Naive thymus-derived CD4-positive, alpha-beta T cell (primary cell): Measurements from ENCODE around the gene TSPOAP1. TPM values are rescaled to one million over a fixed set of nuclear protein-coding genes. Genes with fewer than 3 reads are reported as not detected.

Source experiments
- ATAC-seq: fragments of 150-1000 bp; cut with Tn5 transposase; 2 replicates; pipeline ENCODE4 v1.10.0; 2021; ENCODE audit warnings: mild to moderate bottlenecking, moderate library complexity
- CTCF ChIA-PET: fragments of 350-600 bp; sonication (Branson Sonifier 250); formaldehyde crosslinking; loops from one replicate; lab custom pipeline; 2021; ENCODE audit warnings: antibody characterized with exemption; lab: Charles Lee
- POLR2A ChIA-PET: fragments of 350-600 bp; sonication (Branson Sonifier 250); formaldehyde crosslinking; loops from one replicate; lab custom pipeline; 2021; ENCODE audit warnings: antibody characterized with exemption, inconsistent platforms; lab: Charles Lee
- DNase-seq, 9 donors: peaks; one replicate each; pipeline versions ENCODE4 v3.0.0 to v3.0.0-alpha.2; 2020 to 2022; ENCODE audit warnings: mixed read lengths in 1 of 9
- H3K27ac ChIP-seq: one replicate; pipeline ENCODE4 v1.7.0; 2013; ENCODE audit warnings: mild to moderate bottlenecking, low read depth, low read length, moderate library complexity
- H3K27me3 ChIP-seq, 2 donors: one replicate each; pipeline ENCODE4 v1.7.0; 2013; ENCODE audit warnings: low read length in 2 of 2, mild to moderate bottlenecking in 2 of 2, moderate library complexity in 2 of 2; ENCODE audit not compliant: control insufficient read depth in 2 of 2, insufficient read depth in 2 of 2
- H3K36me3 ChIP-seq, 3 experiments: 1 replicate in 2 of 3; 2 replicates in 1 of 3; pipeline ENCODE4 v1.7.0; 2013; ENCODE audit warnings: low read length in 3 of 3, mild to moderate bottlenecking in 3 of 3, moderate library complexity in 1 of 3; ENCODE audit not compliant: insufficient read depth in 3 of 3, control insufficient read depth in 2 of 3
- H3K4me1 ChIP-seq, 2 donors: one replicate each; pipeline ENCODE4 v1.7.0; 2013; ENCODE audit warnings: low read length in 2 of 2, mild to moderate bottlenecking in 2 of 2, moderate library complexity in 1 of 2; ENCODE audit not compliant: control insufficient read depth in 2 of 2, insufficient read depth in 2 of 2
- H3K4me3 ChIP-seq: 2 replicates; pipeline ENCODE4 v1.7.0; 2013; ENCODE audit warnings: mild to moderate bottlenecking, low read length
- H3K9me3 ChIP-seq, 3 experiments: 1 replicate in 2 of 3; 2 replicates in 1 of 3; pipeline ENCODE4 v1.7.0; 2013; ENCODE audit warnings: low read length in 3 of 3; ENCODE audit not compliant: control insufficient read depth in 2 of 3
- H3K27ac Mint-ChIP-seq, 9 donors: one replicate each; pipeline ENCODE4 v1.8.0; 2020 to 2022; ENCODE audit warnings: mixed read lengths in 9 of 9, mild to moderate bottlenecking in 8 of 9, moderate library complexity in 5 of 9, inconsistent platforms in 2 of 9
- H3K27me3 Mint-ChIP-seq, 5 donors: one replicate each; pipeline ENCODE4 v1.8.0; 2021 to 2022; ENCODE audit warnings: mixed read lengths in 5 of 5, mild to moderate bottlenecking in 1 of 5
- H3K36me3 Mint-ChIP-seq, 5 donors: one replicate each; pipeline ENCODE4 v1.8.0; 2020 to 2022; ENCODE audit warnings: mixed read lengths in 5 of 5, mild to moderate bottlenecking in 3 of 5, inconsistent platforms in 1 of 5
- H3K4me1 Mint-ChIP-seq, 7 donors: one replicate each; pipeline ENCODE4 v1.8.0; 2020 to 2022; ENCODE audit warnings: mixed read lengths in 7 of 7, mild to moderate bottlenecking in 3 of 7, inconsistent platforms in 1 of 7
- H3K4me3 Mint-ChIP-seq, 10 donors: one replicate each; pipeline ENCODE4 v1.8.0; 2020 to 2022; ENCODE audit warnings: mild to moderate bottlenecking in 10 of 10, mixed read lengths in 10 of 10, moderate library complexity in 6 of 10, inconsistent platforms in 2 of 10
- H3K9me3 Mint-ChIP-seq, 11 donors: one replicate each; pipeline ENCODE4 v1.8.0; 2020 to 2022; ENCODE audit warnings: mixed read lengths in 11 of 11, mild to moderate bottlenecking in 4 of 11, inconsistent platforms in 1 of 11, moderate library complexity in 1 of 11
- intact Hi-C, 2 donors: fragments of 100-400 bp; cut with micrococcal nuclease; formaldehyde crosslinking; loops; one replicate each; pipeline ENCODE4 v1.15.1; 2023
- polyA plus RNA-seq, 2 donors: library from polyadenylated mRNA; unstranded; fragments of 300-500 nt; fragmentation: Illumina TruSeq; gene quantifications; one replicate each; pipeline ENCODE4 v1.2.3, GENCODE V29; 2021
- total RNA-seq, 6 experiments: library from RNA in 5 of 6; stranded (reverse) in 5 of 6; gene quantifications; 1 replicate in 5 of 6; 2 replicates in 1 of 6; pipeline ENCODE4 v1.2.3 and lab custom pipeline; 2021 to 2026

TSPOAP1 gene
- total and polyA plus RNA-seq, 7 experiments from 2014 or later: 0.20 to 62.5 (median 11.8) TPM

GRCh38 chr17:58268326-58268725 is 60.3 kb downstream of the TSPOAP1 start:
- Histone ChIP-seq H3K9me3 (no peaks in the 10 kb centered on the region), H3K4me3 (no peak overlapping the region), H3K36me3 (no peaks in the 10 kb centered on the region), H3K4me1 (no peaks in the 10 kb centered on the region), H3K27ac (no peak overlapping the region), H3K27me3 (peaks cover 0 to 9% of the 10 kb centered on the region in 2 donors)
- intact Hi-C loops: no loop called here
- Mint-ChIP-seq H3K27me3 (peaks cover 24 to 39% (median 31%) of the 10 kb centered on the region in 5 donors), H3K27ac (no peak overlapping the region), H3K36me3 (no peaks in the 10 kb centered on the region), H3K9me3 (peaks cover 0 to 2% (median 0%) of the 10 kb centered on the region in 11 donors), H3K4me1 (no peaks in the 10 kb centered on the region), H3K4me3 (no peak overlapping the region)
- ChIA-PET POLR2A (no interaction called here), CTCF (no interaction called here)
- DNase-seq (peak in 1 of 9 donors; percentile 8), ATAC-seq (no peak)

DNA sequence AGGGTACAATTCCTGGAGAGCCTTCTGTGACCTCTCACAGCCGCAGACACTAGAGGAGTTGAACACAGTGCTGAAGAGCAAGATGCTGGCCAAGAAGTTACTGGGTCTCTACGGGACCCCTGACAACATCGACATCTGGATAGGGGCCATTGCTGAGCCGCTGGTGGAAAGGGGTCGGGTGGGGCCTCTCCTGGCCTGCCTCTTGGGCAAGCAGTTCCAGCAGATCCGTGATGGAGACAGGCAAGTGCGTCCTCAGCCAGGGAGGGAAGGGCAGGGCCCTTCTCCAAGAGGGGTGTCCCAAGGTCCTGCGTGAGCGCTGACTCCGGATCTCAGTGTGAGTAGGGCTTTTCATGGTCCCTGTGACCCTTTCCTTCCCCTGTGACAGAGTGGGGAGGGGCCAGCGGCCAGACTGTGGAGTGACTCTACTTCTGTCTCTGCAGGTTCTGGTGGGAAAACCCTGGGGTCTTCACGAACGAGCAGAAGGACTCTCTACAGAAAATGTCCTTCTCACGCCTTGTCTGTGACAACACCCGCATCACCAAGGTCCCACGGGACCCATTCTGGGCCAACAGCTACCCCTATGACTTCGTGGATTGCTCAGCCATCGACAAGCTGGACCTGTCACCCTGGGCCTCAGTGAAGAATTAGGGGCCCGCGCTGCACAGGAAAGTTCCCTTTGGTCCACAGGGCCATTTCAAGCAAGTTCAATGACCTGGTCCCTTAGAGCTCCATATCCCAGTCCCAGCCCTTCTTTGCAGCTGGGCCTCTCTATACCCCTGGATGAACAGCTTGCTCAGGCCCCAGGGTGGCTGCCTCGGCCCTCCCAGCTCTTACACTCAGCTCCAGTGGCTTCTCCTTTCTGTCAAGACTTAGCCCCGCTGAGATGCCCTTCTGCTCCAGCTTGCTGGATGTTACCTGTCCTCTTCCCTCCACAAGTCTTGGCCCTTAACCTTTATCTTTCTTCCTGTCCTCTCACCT is 61.0 kb downstream of the TSPOAP1 start:
- Histone ChIP-seq H3K36me3 (no peaks in the 10 kb centered on the region), H3K27me3 (peaks cover 0 to 9% of the 10 kb centered on the region in 2 donors), H3K4me3 (no peak overlapping the region), H3K4me1 (no peaks in the 10 kb centered on the region), H3K9me3 (no peaks in the 10 kb centered on the region), H3K27ac (no peak overlapping the region)
- intact Hi-C loops: no loop called here
- ATAC-seq (no peak), DNase-seq (peak in 1 of 9 donors; percentile 17)
- ChIA-PET POLR2A (no interaction called here), CTCF (no interaction called here)
- H3K9me3 Mint-ChIP-seq: peaks cover 0 to 2% (median 0%) of the 10 kb centered on the region in 11 donors
- H3K4me1 Mint-ChIP-seq: peaks cover 0 to 2% (median 0%) of the 10 kb centered on the region in 7 donors
- no peaks in the 10 kb centered on the region for H3K36me3 Mint-ChIP-seq
- peaks cover 31 to 46% (median 37%) of the 10 kb centered on the region in 5 donors for H3K27me3 Mint-ChIP-seq
- no peak overlapping the region for H3K4me3 Mint-ChIP-seq
- H3K27ac Mint-ChIP-seq: no peak overlapping the region

DNA sequence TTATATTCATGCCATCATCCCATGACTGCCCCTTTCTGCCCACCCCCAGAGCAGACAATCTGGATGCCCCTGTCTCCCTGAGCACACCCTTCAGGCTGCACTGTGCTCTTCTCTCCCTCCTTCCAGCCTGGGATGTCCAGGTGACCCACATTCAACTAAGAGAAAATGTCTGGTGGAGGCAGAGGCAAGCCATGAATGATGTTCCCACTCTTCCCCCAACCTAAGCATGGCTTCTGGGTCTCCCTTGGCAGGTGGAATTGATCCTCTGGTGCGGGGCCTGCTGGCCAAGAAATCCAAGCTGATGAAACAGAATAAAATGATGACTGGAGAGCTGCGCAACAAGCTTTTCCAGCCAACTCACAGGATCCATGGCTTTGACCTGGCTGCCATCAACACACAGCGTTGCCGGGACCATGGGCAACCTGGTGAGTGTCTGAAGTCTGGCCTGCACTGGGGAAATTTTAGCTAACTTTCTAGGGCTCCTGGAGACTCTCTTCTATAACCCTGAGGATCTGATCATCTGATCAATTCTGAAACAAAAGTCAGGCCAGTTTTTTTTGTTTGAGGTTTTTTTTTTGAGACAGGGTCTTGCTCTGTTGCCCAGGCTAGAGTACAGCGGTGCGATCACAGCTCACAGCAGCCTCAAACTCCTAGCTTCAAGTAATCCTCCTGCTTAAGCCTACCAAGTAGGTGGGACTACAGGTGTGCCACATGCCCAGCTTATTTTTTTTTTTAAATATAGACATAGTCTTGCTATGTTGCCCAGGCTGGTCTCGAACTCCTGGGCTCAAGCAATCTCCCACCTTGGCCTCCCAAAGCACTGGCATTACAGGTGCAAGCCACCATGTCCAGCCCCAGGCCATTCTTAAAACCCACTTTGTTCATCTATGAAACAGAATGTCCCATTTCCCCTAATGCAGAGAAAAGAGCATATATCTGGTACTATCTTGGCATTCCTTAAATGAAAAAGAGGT is 62.4 kb downstream of the TSPOAP1 start:
- POLR2A ChIA-PET: no interaction called here

GRCh38 chr17:58265271-58265670 is 63.3 kb downstream of the TSPOAP1 start:
- no peaks in the 10 kb centered on the region for H3K36me3 Mint-ChIP-seq
- ChIA-PET POLR2A (no interaction called here), CTCF (interaction anchor here (0.5 kb wide), 1 partner anchor 9 kb away, joined by 3 read pairs; no protein-coding TSS in a partner anchor)
- Histone ChIP-seq H3K4me1 (no peaks in the 10 kb centered on the region), H3K9me3 (no peaks in the 10 kb centered on the region), H3K27ac (no peak overlapping the region), H3K36me3 (no peaks in the 10 kb centered on the region), H3K4me3 (no peak overlapping the region), H3K27me3 (peaks cover 0 to 9% of the 10 kb centered on the region in 2 donors)
- no peak overlapping the region for H3K27ac Mint-ChIP-seq
- H3K27me3 Mint-ChIP-seq: peaks cover 52 to 68% (median 55%) of the 10 kb centered on the region in 5 donors
- H3K9me3 Mint-ChIP-seq: peaks cover 0 to 2% (median 0%) of the 10 kb centered on the region in 11 donors
- ATAC-seq (no peak), DNase-seq (no peak)
- H3K4me1 Mint-ChIP-seq: peaks cover 0 to 2% (median 0%) of the 10 kb centered on the region in 7 donors
- no peak overlapping the region for H3K4me3 Mint-ChIP-seq
- intact Hi-C loops: no loop called here

More for the DNA sequence above, 62.4 kb downstream of the TSPOAP1 start:
- H3K27ac ChIP-seq: no peak overlapping the region
- no peaks in the 10 kb centered on the region for H3K9me3 ChIP-seq
- peaks cover 0 to 9% of the 10 kb centered on the region in 2 donors for H3K27me3 ChIP-seq
- H3K36me3 ChIP-seq: no peaks in the 10 kb centered on the region
- Mint-ChIP-seq H3K36me3 (no peaks in the 10 kb centered on the region), H3K4me3 (no peak overlapping the region), H3K4me1 (peaks cover 0 to 2% (median 0%) of the 10 kb centered on the region in 7 donors), H3K9me3 (peaks cover 0 to 2% (median 0%) of the 10 kb centered on the region in 11 donors), H3K27ac (no peak overlapping the region), H3K27me3 (peaks cover 43 to 60% (median 49%) of the 10 kb centered on the region in 5 donors)
- DNase-seq (peak in 1 of 9 donors; percentile 8), ATAC-seq (no peak)
- H3K4me1 ChIP-seq: no peaks in the 10 kb centered on the region
- no peak overlapping the region for H3K4me3 ChIP-seq
- intact Hi-C loops: no loop called here
- CTCF ChIA-PET: interaction anchor here (0.5 kb wide), 1 partner anchor 10 kb away, joined by 3 read pairs; no protein-coding TSS in a partner anchor

DNA sequence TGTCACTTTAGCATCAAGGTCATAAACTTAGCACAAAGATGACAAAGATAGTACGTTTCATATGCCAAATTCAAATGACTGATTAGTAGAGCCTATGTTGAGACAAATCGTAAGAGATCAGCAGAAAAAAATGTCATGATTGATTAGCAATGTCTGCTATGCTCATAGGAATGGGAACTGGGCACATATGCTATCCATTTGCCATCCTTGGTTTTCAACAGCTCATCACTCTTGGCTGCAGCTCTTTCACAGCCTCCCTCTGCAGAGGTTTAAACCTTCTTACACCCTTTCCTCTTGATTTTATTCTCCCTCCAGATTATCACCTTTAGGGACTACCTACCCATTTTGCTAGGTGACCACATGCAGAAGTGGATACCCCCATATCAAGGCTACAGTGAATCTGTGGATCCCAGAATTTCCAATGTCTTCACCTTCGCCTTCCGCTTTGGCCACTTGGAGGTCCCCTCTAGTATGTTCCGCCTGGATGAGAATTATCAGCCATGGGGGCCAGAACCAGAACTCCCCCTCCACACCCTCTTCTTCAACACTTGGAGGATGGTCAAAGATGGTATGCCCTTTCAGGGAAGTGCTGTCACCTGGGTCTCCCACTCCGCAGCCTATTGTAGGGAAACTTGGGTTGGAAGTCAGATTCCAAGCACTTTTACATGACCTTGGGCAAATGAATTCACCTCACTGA is 64.0 kb downstream of the TSPOAP1 start:
- no peak for DNase-seq
- H3K4me1 Mint-ChIP-seq: peaks cover 0 to 2% (median 0%) of the 10 kb centered on the region in 7 donors
- intact Hi-C loops: no loop called here

DNA sequence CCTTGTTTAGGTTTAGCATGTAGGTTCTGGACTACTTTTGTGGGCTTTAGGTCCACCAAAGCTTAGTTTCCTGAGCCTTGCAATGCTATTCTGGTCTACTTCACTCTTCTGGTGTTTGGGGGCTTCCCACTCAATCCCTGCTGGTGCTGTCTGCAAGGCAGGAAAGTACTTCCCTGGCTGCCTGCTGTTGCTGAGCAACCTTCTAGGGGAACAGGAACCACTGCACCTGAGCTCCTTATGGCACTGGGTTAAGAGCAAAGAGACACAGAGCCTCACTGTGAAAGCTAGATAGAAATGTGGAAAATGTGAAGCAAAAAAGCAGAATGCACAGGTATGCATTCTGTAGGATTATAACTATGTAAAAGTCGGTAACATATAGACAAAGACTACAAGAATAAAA is 64.8 kb downstream of the TSPOAP1 start:
- Mint-ChIP-seq H3K4me3 (no peak overlapping the region), H3K36me3 (no peaks in the 10 kb centered on the region), H3K9me3 (peaks cover 0 to 2% (median 0%) of the 10 kb centered on the region in 11 donors), H3K27ac (no peak overlapping the region), H3K27me3 (peaks cover 58 to 71% (median 62%) of the 10 kb centered on the region in 5 donors), H3K4me1 (peaks cover 0 to 2% (median 0%) of the 10 kb centered on the region in 7 donors)
- ChIA-PET CTCF (no interaction called here), POLR2A (no interaction called here)
- Histone ChIP-seq H3K4me1 (no peaks in the 10 kb centered on the region), H3K9me3 (no peaks in the 10 kb centered on the region), H3K4me3 (no peak overlapping the region), H3K36me3 (no peaks in the 10 kb centered on the region), H3K27me3 (peaks cover 0 to 9% of the 10 kb centered on the region in 2 donors), H3K27ac (no peak overlapping the region)
- intact Hi-C loops: no loop called here
- ATAC-seq: no peak
- DNase-seq: peak in 1 of 9 donors; percentile 1

More for the DNA sequence above, 64.0 kb downstream of the TSPOAP1 start:
- ChIA-PET CTCF (no interaction called here), POLR2A (no interaction called here)
- H3K9me3 ChIP-seq: no peaks in the 10 kb centered on the region
- Mint-ChIP-seq H3K9me3 (peaks cover 0 to 2% (median 0%) of the 10 kb centered on the region in 11 donors), H3K4me3 (no peak overlapping the region), H3K27me3 (peaks cover 55 to 71% (median 55%) of the 10 kb centered on the region in 5 donors), H3K36me3 (no peaks in the 10 kb centered on the region), H3K27ac (no peak overlapping the region)
- no peak for ATAC-seq
- no peak overlapping the region for H3K4me3 ChIP-seq
- no peaks in the 10 kb centered on the region for H3K4me1 ChIP-seq
- no peak overlapping the region for H3K27ac ChIP-seq
- no peaks in the 10 kb centered on the region for H3K36me3 ChIP-seq
- H3K27me3 ChIP-seq: peaks cover 0 to 9% of the 10 kb centered on the region in 2 donors
